HG02852 (cell line): ENCODE results near the gene DRD2.
"Not testable (repeated sequence)": the region's sequence is repeated elsewhere in the genome, so short reads cannot be mapped to it uniquely, and the experiment has no call there.

Experiments used
- ATAC-seq: cut with Tn5 transposase; IDR thresholded peaks from one replicate; pipeline ENCODE4 v1.9.1; 2021; ENCODE audit warnings: mild to moderate bottlenecking, moderate library complexity; ENCODE audit not compliant: unreplicated experiment

The DRD2 gene

GRCh38 chr11:113475160-113475761 is at the start of gene DRD2:
Gene DRD2 (minus strand): TSS chr11:113475398. CDS start chr11:113424651, 50,747 bp downstream.
- no peak for ATAC-seq

GRCh38 chr11:113523906-113524305 is 48.7 kb upstream of the DRD2 start:
- not testable (repeated sequence) for ATAC-seq

- ATAC-seq: no peak
Observed at GRCh38 chr11:113521737-113522517, 46.7 kb upstream of the DRD2 start.

- ATAC-seq: no peak
Observed at GRCh38 chr11:113519989-113520613, 44.9 kb upstream of the DRD2 start.

- no peak for ATAC-seq
Observed at GRCh38 chr11:113518716-113519495, 43.7 kb upstream of the DRD2 start.

- no peak for ATAC-seq
Observed at GRCh38 chr11:113517361-113517760, 42.2 kb upstream of the DRD2 start.

GRCh38 chr11:113514856-113515255 is 39.7 kb upstream of the DRD2 start:
- no peak for ATAC-seq

- no peak for ATAC-seq
Observed at GRCh38 chr11:113507341-113507740, 32.1 kb upstream of the DRD2 start.

- ATAC-seq: no peak
Observed at GRCh38 chr11:113506893-113507292, 31.7 kb upstream of the DRD2 start.

GRCh38 chr11:113506461-113506860 is 31.3 kb upstream of the DRD2 start:
- no peak for ATAC-seq

GRCh38 chr11:113505541-113506375 is 30.6 kb upstream of the DRD2 start:
- ATAC-seq: no peak

GRCh38 chr11:113505046-113505445 is 29.8 kb upstream of the DRD2 start:
- no peak for ATAC-seq

- ATAC-seq: no peak
Observed at GRCh38 chr11:113504586-113504985, 29.4 kb upstream of the DRD2 start.

- ATAC-seq: no peak
Observed at GRCh38 chr11:113504071-113504470, 28.9 kb upstream of the DRD2 start.

GRCh38 chr11:113497066-113497910 is 22.1 kb upstream of the DRD2 start:
- no peak for ATAC-seq

- no peak for ATAC-seq
Observed at GRCh38 chr11:113496026-113496651, 20.9 kb upstream of the DRD2 start.

- no peak for ATAC-seq
Observed at GRCh38 chr11:113494021-113494420, 18.8 kb upstream of the DRD2 start.

- no peak for ATAC-seq
Observed at GRCh38 chr11:113493206-113493605, 18.0 kb upstream of the DRD2 start.

- ATAC-seq: no peak
Observed at GRCh38 chr11:113488931-113489351, 13.7 kb upstream of the DRD2 start.
